GM12878 (cell line): ENCODE measurements around the gene LCN12. TPM values are rescaled to one million over a fixed set of nuclear protein-coding genes. Genes with fewer than 3 reads are reported as not detected.

Source experiments
- ATAC-seq: fragments of 200-7000 bp; cut with Tn5 transposase; 3 replicates; pipeline ENCODE4 v1.9.1; 2020; ENCODE audit warnings: mild to moderate bottlenecking, moderate library complexity
- BruUV-seq: library from RNA; stranded (reverse); fragments of 400-500 nt; replicated peaks from 2 replicates; lab custom pipeline; 2021; lab: Mats Ljungman, UMichigan
- CTCF ChIA-PET: fragments of 300-600 bp; sonication (Branson Sonifier 250); formaldehyde crosslinking; extraction: SDS; loops from one replicate; lab custom pipeline; 2021; ENCODE audit warnings: inconsistent platforms; lab: Yijun Ruan, JAX
- POLR2A ChIA-PET: fragments of 350-600 bp; formaldehyde crosslinking; extraction: SDS; loops from one replicate; lab custom pipeline; 2021; ENCODE audit warnings: inconsistent platforms; lab: Charles Lee
- RAD21 ChIA-PET: fragments of 300-600 bp; sonication (Branson Sonifier 250); formaldehyde crosslinking; loops from one replicate; lab custom pipeline; 2023; ENCODE audit warnings: antibody characterized with exemption; ENCODE audit not compliant: unreplicated experiment; lab: Charles Lee
- SMC1A ChIA-PET: fragments of 300-600 bp; sonication (Branson Sonifier 250); formaldehyde crosslinking; loops from one replicate; lab custom pipeline; 2023; ENCODE audit not compliant: unreplicated experiment, uncharacterized antibody; lab: Charles Lee
- DNase-seq: peaks from one replicate; pipeline ENCODE4 v3.0.0-alpha.2; 2011; ENCODE audit warnings: low read depth, low spot score
- FAIRE-seq: peaks from 3 replicates; lab custom pipeline; 2011; peaks lifted over from hg19 to GRCh38; lab: Jason Lieb, UNC
- H2AFZ ChIP-seq: 2 replicates; pipeline ENCODE4 v1.6.0; 2011; ENCODE audit warnings: low read depth, low read length, control low read depth; ENCODE audit not compliant: control insufficient read depth
- H3K27ac ChIP-seq: 2 replicates; pipeline ENCODE4 v1.5.1; 2011; ENCODE audit warnings: control low read depth; ENCODE audit not compliant: control insufficient read depth, insufficient read depth
- H3K27me3 ChIP-seq, 2 experiments: replicated peaks in 1 of 2; 2 replicates each; pipeline versions ENCODE4 v1.6.0 to v1.6.1; 2011; ENCODE audit warnings: low read length in 1 of 2; ENCODE audit not compliant: control insufficient read depth in 2 of 2, insufficient read depth in 2 of 2
- H3K36me3 ChIP-seq, 2 experiments: 2 replicates each; pipeline ENCODE4 v1.5.1; 2011; ENCODE audit warnings: low read length in 1 of 2; ENCODE audit not compliant: control insufficient read depth in 2 of 2, insufficient read depth in 2 of 2
- H3K4me1 ChIP-seq: 2 replicates; pipeline ENCODE4 v1.6.1; 2011; ENCODE audit warnings: mild to moderate bottlenecking, low read length, moderate library complexity, mixed read lengths; ENCODE audit not compliant: control insufficient read depth, insufficient read depth
- H3K4me2 ChIP-seq: 2 replicates; pipeline ENCODE4 v1.6.0; 2011; ENCODE audit warnings: control low read depth; ENCODE audit not compliant: control insufficient read depth, insufficient read depth
- H3K4me3 ChIP-seq: fragments of 200-600 bp; sonication (generic); 2 replicates; pipeline ENCODE4 v1.5.1; 2016
- H3K79me2 ChIP-seq: 2 replicates; pipeline ENCODE4 v1.6.0; 2011; ENCODE audit warnings: low read length; ENCODE audit not compliant: control insufficient read depth, insufficient read depth
- H3K9ac ChIP-seq: 2 replicates; pipeline ENCODE4 v1.8.0; 2011; ENCODE audit warnings: low read length, control low read depth, mixed read lengths; ENCODE audit not compliant: control insufficient read depth, insufficient read depth
- H3K9me3 ChIP-seq: replicated peaks from 3 replicates; pipeline ENCODE4 v1.5.1; 2011; ENCODE audit warnings: mild to moderate bottlenecking, low read length; ENCODE audit not compliant: control insufficient read depth, insufficient read depth
- H4K20me1 ChIP-seq: 2 replicates; pipeline ENCODE4 v1.6.0; 2011; ENCODE audit not compliant: control insufficient read depth, insufficient read depth
- BHLHE40 ChIP-seq, 2 experiments: fragments of 450-650 bp in 1 of 2; IDR thresholded peaks; 2 replicates each; pipeline ENCODE4 v1.6.1; 2011 to 2017; ENCODE audit warnings: low read depth in 2 of 2, borderline replicate concordance in 1 of 2, improper control_type of control experiment in 1 of 2, low read length in 1 of 2, mild to moderate bottlenecking in 1 of 2
- LARP7 ChIP-seq: fragments of 450-650 bp; IDR thresholded peaks from 2 replicates; pipeline ENCODE4 v1.6.1; 2017; ENCODE audit warnings: mild to moderate bottlenecking
- MEF2A ChIP-seq: IDR thresholded peaks from 2 replicates; pipeline ENCODE4 v1.6.1; 2011; ENCODE audit warnings: low read depth, mild to moderate bottlenecking, low read length, moderate library complexity; ENCODE audit not compliant: insufficient read depth
- NBN ChIP-seq: fragments of 450-650 bp; IDR thresholded peaks from 2 replicates; pipeline ENCODE4 v1.6.1; 2016
- NFYB ChIP-seq: IDR thresholded peaks from 2 replicates; pipeline ENCODE4 v1.6.1; 2011; ENCODE audit warnings: low read depth, mild to moderate bottlenecking, low read length, improper control_type of control experiment, moderate library complexity; ENCODE audit not compliant: insufficient read depth
- NRF1 ChIP-seq: conservative IDR thresholded peaks from 2 replicates; pipeline ENCODE4 v1.6.1; 2011; ENCODE audit warnings: mild to moderate bottlenecking, low read depth, low read length, improper control_type of control experiment
- SPI1 ChIP-seq: IDR thresholded peaks from 2 replicates; pipeline ENCODE4 v1.6.1; 2011; ENCODE audit warnings: low read depth, mild to moderate bottlenecking, low read length, moderate library complexity, borderline replicate concordance; ENCODE audit not compliant: insufficient read depth
- SRF ChIP-seq, 2 experiments: IDR thresholded peaks; 2 replicates each; pipeline ENCODE4 v1.6.1; 2011; ENCODE audit warnings: low read depth in 2 of 2, low read length in 2 of 2, mild to moderate bottlenecking in 1 of 2, moderate library complexity in 1 of 2
- ZNF384 ChIP-seq: IDR thresholded peaks from 2 replicates; pipeline ENCODE4 v1.6.1; 2012; ENCODE audit warnings: low read depth, mild to moderate bottlenecking, low read length, improper control_type of control experiment, borderline replicate concordance
- WGBS: methylation state at CpG from one replicate; pipeline ENCODE4 v1.1.6; 2016; ENCODE audit warnings: low lambda C conversion rate; ENCODE audit not compliant: insufficient replicate concordance, insufficient coverage; ENCODE audit errors: missing lambda C conversion rate; 5-methylcytosine and 5-hydroxymethylcytosine counted together
- in situ Hi-C: fragments of 300-500 bp; cut with MboI; formaldehyde crosslinking; loops from 9 replicates; pipeline ENCODE4 v1.14.3; 2018; ENCODE audit warnings: mixed read lengths
- intact Hi-C: fragments of 100-400 bp; cut with micrococcal nuclease; formaldehyde crosslinking; loops from one replicate; pipeline ENCODE4 v1.14.2; 2022; ENCODE audit not compliant: unreplicated experiment
- polyA plus RNA-seq, 11 experiments: library from polyadenylated mRNA; depleted of rRNA in 4 of 11; unstranded in 6 of 11; stranded (reverse) in 5 of 11; fragments of >200 nt; fragmentation: Nextera tagmentation in 4 of 11; fragmentation: Illumina TruSeq in 1 of 11; extraction: Ambion mirVana in 4 of 11; extraction: Trizol in 1 of 11; gene quantifications; 1 replicate in 1 of 11; 2 replicates in 10 of 11; pipeline versions ENCODE4 v1.2.1 to v1.2.3, GENCODE V29; 2011 to 2016; ENCODE audit warnings: inconsistent platforms in 2 of 11, missing spikeins in 2 of 11, low read depth in 1 of 11
- total RNA-seq, 4 experiments: library from RNA; depleted of rRNA in 3 of 4; stranded (reverse); fragments of >200 nt in 3 of 4; fragmentation: Illumina TruSeq in 1 of 4; extraction: Trizol in 1 of 4; gene quantifications; 2 replicates each; pipeline versions ENCODE4 v1.2.1 to v1.2.3, GENCODE V29; 2013 to 2021
- TF ChIP-seq, protein P1 (sequence below): fragments of 450-650 bp; IDR thresholded peaks from 2 replicates; pipeline ENCODE4 v1.6.1; 2018; ENCODE audit warnings: mild to moderate bottlenecking, low read depth, moderate library complexity; ENCODE audit not compliant: partially characterized antibody
- TF ChIP-seq, protein P2 (sequence below): fragments of 450-650 bp; IDR thresholded peaks from 2 replicates; pipeline ENCODE4 v1.6.1; 2018; ENCODE audit warnings: borderline replicate concordance, mild to moderate bottlenecking; ENCODE audit not compliant: partially characterized antibody
- TF ChIP-seq, protein P3 (sequence below): fragments of 450-650 bp; formaldehyde crosslinking; IDR thresholded peaks from 2 replicates; pipeline ENCODE4 v1.5.0; 2022; ENCODE audit warnings: mild to moderate bottlenecking, missing genetic modification characterization

LCN12 gene
- total and polyA plus RNA-seq, 10 of the 15 experiments (the other 5 are each of a cell fraction or from before 2014, with no cell fraction given) = 0.06 to 0.64 (median 0.40) TPM; not detected in 3

DNA sequence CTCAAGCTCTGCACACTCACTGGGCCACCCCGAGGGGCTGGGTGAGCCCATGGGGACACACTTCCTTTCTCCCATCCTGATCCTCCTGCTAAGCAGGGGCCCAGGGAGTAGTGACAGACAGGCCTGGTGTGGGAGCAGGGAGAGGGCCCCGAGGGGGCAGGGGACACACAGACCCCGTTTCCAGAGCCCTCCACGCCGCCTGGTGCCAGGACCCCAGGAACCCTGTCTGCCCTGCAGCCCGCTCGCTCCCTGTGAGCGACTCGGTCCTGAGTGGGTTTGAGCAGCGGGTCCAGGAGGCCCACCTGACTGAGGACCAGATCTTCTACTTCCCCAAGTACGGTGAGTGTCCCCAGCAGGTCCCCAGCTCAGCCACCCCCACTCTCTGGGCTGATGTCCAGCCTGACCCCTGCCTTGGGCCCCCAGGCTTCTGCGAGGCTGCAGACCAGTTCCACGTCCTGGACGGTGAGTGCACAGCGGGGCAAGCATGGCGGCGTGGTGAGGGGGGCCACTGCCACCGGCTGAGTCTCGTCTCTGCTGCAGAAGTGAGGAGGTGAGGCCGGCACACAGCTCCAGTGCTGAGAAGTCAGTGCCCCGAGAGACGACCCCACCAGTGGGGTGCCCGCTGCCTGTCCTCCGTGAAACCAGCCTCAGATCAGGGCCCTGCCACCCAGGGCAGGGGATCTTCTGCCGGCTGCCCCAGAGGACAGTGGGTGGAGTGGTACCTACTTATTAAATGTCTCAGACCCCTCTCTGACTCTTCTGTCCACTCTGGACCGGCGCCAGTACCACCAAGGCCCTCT, 5.6 kb upstream of the LCN12 start:
- Histone ChIP-seq H3K27me3 (no peaks in the 10 kb centered on the region), H3K27ac (no peak overlapping the region), H3K79me2 (peaks cover 19% of the 10 kb centered on the region), H3K9ac (no peak overlapping the region), H3K4me2 (no peak overlapping the region), H3K36me3 (peaks cover 0 to 11% of the 10 kb centered on the region in 2 experiments; a peak in 2 of 4 replicates), H4K20me1 (no peaks in the 10 kb centered on the region), H2AFZ (no peak overlapping the region), H3K4me1 (peaks cover 10% of the 10 kb centered on the region), H3K9me3 (no peaks in the 10 kb centered on the region), H3K4me3 (no peak overlapping the region)
- ChIA-PET SMC1A (interaction anchor here (1.7 to 2.4 kb wide), 2 partner anchors 87 to 100 kb away, joined by 5 to 77 read pairs; partner anchors contain the start of genes FUT7 and NPDC1), POLR2A (no interaction called here), RAD21 (interaction anchor here (0.5 to 2.1 kb wide), 5 partner anchors 14 to 121 kb away, joined by 3 to 109 read pairs (median 7); partner anchors contain the start of gene PAXX), CTCF (interaction anchor here (0.8 to 3.5 kb wide), 7 partner anchors 50 to 159 kb away, joined by 3 to 163 read pairs (median 7); partner anchors contain the start of gene CLIC3)
- DNase-seq (no peak), ATAC-seq (no peak), FAIRE-seq (no peak)
- in situ Hi-C loops (loop anchor here (5.0 kb wide), 1 partner anchor 91 kb away; no protein-coding TSS in a partner anchor), intact Hi-C loops (loop anchor here (10.0 kb wide), 1 partner anchor 152 kb away; the partner anchor contains the start of genes CCDC183 and TMEM141)
- 56% methylated on average over 27 of the region's 27 CpGs for WGBS
- BruUV-seq = no TSS peak
- TF ChIP-seq ZNF384 (no peak), SRF (IDR thresholded peaks at IDR 0.05; ENCODE audit: low read depth in 2 of 2, low read length in 2 of 2) (no peak), NFYB (no peak), NRF1 (no peak), MEF2A (no peak), BHLHE40 (IDR thresholded peaks at IDR 0.05; ENCODE audit: borderline replicate concordance in 1 of 2, low read depth in 2 of 2, low read length in 1 of 2) (no peak), NBN (no peak), SPI1 (no peak), LARP7 (no peak)
- TF ChIP-seq, protein P1, sequence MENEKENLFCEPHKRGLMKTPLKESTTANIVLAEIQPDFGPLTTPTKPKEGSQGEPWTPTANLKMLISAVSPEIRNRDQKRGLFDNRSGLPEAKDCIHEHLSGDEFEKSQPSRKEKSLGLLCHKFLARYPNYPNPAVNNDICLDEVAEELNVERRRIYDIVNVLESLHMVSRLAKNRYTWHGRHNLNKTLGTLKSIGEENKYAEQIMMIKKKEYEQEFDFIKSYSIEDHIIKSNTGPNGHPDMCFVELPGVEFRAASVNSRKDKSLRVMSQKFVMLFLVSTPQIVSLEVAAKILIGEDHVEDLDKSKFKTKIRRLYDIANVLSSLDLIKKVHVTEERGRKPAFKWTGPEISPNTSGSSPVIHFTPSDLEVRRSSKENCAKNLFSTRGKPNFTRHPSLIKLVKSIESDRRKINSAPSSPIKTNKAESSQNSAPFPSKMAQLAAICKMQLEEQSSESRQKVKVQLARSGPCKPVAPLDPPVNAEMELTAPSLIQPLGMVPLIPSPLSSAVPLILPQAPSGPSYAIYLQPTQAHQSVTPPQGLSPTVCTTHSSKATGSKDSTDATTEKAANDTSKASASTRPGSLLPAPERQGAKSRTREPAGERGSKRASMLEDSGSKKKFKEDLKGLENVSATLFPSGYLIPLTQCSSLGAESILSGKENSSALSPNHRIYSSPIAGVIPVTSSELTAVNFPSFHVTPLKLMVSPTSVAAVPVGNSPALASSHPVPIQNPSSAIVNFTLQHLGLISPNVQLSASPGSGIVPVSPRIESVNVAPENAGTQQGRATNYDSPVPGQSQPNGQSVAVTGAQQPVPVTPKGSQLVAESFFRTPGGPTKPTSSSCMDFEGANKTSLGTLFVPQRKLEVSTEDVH = no peak
- TF ChIP-seq, protein P2, sequence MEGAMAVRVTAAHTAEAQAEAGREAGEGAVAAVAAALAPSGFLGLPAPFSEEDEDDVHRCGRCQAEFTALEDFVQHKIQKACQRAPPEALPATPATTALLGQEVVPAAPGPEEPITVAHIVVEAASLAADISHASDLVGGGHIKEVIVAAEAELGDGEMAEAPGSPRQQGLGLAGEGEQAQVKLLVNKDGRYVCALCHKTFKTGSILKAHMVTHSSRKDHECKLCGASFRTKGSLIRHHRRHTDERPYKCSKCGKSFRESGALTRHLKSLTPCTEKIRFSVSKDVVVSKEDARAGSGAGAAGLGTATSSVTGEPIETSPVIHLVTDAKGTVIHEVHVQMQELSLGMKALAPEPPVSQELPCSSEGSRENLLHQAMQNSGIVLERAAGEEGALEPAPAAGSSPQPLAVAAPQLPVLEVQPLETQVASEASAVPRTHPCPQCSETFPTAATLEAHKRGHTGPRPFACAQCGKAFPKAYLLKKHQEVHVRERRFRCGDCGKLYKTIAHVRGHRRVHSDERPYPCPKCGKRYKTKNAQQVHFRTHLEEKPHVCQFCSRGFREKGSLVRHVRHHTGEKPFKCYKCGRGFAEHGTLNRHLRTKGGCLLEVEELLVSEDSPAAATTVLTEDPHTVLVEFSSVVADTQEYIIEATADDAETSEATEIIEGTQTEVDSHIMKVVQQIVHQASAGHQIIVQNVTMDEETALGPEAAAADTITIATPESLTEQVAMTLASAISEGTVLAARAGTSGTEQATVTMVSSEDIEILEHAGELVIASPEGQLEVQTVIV = no peak
- TF ChIP-seq, protein P3, sequence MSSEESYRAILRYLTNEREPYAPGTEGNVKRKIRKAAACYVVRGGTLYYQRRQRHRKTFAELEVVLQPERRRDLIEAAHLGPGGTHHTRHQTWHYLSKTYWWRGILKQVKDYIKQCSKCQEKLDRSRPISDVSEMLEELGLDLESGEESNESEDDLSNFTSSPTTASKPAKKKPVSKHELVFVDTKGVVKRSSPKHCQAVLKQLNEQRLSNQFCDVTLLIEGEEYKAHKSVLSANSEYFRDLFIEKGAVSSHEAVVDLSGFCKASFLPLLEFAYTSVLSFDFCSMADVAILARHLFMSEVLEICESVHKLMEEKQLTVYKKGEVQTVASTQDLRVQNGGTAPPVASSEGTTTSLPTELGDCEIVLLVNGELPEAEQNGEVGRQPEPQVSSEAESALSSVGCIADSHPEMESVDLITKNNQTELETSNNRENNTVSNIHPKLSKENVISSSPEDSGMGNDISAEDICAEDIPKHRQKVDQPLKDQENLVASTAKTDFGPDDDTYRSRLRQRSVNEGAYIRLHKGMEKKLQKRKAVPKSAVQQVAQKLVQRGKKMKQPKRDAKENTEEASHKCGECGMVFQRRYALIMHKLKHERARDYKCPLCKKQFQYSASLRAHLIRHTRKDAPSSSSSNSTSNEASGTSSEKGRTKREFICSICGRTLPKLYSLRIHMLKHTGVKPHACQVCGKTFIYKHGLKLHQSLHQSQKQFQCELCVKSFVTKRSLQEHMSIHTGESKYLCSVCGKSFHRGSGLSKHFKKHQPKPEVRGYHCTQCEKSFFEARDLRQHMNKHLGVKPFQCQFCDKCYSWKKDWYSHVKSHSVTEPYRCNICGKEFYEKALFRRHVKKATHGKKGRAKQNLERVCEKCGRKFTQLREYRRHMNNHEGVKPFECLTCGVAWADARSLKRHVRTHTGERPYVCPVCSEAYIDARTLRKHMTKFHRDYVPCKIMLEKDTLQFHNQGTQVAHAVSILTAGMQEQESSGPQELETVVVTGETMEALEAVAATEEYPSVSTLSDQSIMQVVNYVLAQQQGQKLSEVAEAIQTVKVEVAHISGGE = no peak
